Stimulated activated CD4-positive, alpha-beta T cell treated with anti-CD3 and anti-CD28 coated beads, Interleukin-1b, Interleukin-23, amount 100 ng/mL, for 24 hours (primary cell): ENCODE results near the gene ULK4.
A peak's percentile ranks its signal among the peaks of the same experiment; 100 is the strongest.

Source experiments
- DNase-seq, 4 experiments: peaks; one replicate each; pipeline ENCODE4 v3.0.0-alpha.2; 2020; ENCODE audit warnings: low read depth in 4 of 4, low spot score in 1 of 4

ULK4 gene

DNA sequence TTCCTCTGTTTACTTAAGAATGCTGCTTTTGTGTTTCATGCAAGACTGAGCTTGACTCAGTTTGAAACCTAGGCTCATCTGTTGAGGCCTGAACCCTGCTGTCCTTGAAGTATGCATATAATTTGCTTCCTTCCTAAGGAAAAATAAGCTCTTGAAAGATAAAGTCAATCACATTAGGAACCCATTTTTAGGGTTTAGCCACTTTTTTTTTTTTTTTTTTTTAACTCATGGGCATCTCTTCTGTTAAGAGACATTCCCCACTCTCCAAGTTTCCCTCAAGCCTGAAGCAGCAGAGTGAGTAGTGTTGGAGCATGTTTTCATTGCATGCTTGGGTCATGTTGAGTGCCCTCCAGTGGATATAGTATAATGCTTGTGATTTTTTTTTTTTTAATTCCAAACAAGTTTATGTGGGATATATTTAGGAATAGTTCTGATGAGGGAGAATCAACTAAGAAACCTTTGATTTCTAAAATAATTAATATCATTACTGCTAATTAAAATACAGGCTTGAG lies 759.0 kb downstream of the ULK4 start:
- no peak for DNase-seq

DNA sequence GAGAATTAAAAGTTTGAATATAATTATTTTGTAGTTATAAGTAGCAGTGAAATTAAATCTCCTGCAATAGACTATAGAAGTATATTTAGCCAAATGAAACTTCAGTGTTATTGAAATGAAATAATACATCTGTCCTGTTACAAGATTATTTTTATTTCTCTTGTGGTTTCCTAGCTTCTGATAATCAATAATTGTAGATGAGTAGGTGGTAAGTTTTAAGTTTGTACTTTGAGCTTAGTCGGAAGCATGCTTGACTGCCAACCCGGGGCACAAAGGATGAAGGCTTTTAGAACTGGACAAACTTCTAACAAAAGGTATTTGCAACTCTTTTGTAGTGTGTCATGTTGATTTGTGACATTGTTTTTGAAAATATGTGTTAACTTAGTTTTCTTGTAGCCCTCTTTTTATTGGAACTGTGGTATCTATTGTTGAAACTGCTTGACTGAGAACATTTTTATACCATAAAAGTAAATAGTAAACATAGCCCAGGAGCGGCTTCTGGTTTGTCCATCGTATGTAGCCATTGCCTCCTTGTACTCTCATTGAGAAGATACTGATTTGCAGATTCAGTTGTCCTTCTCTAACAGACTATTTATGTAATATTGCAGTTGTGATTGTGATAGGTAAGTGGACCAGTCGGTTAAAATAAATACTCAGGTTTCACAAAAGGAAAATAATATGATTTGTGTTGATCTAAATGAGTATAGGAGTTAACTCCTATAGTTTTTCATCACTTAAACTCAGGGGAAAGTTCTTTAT lies 759.6 kb downstream of the ULK4 start:
- DNase-seq, result no peak

DNA sequence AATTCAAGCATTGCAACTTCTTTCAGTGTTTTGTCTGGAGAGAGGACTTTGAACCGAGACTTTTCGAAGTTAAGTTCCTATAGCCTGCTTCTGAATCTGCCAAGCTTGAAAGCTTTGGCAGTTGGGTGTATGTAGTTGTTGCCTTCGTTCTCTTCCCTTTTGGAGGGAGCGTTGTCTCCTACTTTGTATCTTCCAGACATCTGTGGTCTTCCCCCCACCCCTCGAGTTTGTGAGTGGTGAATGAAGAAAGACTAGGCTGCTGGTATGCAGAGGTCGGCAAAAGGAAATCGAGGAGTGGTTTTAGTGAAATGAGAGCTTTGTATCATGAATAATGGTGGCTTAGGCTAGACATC lies 761.3 kb downstream of the ULK4 start:
- no peak for DNase-seq

DNA sequence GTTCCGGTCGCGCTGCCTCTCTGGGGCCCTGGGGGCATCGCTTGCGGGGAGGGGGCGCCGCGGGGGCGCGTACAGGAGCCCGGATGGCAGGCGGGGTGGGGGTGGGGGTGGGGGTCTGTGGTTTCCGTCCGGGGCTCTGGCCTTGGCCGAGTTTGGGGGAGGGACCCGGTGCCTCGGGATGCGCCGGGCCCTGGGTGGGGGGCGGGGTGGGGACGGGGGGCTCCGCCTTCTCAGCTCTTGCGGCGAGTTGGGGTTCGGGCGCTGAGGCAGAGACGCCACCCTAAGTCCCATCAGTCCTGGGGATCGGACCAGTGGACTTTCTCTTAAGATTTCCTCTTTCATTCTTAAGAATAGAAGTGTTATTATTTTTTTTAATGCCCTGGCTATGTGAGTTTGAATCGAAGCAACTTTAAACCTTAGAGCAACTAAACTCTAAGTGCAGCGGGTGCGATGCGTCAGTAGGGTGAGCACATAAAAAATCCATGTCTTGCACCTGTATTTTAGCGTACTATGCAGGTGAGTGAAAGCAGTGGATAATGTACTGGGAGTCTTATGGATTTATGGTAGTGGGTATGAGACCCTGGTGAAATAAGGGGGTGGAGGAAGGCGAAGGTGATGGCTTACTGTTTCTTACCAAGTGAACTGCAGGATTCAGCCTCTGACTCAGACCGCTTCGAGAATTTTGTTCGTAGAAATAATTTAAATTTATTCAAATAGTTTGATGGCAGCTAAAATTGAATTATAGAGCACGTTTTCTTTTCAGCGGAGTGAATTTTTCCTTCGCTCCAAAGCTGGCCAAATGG lies 761.8 kb downstream of the ULK4 start:
- peak in 2 of 4 experiments; percentile 10 to 21 for DNase-seq

DNA sequence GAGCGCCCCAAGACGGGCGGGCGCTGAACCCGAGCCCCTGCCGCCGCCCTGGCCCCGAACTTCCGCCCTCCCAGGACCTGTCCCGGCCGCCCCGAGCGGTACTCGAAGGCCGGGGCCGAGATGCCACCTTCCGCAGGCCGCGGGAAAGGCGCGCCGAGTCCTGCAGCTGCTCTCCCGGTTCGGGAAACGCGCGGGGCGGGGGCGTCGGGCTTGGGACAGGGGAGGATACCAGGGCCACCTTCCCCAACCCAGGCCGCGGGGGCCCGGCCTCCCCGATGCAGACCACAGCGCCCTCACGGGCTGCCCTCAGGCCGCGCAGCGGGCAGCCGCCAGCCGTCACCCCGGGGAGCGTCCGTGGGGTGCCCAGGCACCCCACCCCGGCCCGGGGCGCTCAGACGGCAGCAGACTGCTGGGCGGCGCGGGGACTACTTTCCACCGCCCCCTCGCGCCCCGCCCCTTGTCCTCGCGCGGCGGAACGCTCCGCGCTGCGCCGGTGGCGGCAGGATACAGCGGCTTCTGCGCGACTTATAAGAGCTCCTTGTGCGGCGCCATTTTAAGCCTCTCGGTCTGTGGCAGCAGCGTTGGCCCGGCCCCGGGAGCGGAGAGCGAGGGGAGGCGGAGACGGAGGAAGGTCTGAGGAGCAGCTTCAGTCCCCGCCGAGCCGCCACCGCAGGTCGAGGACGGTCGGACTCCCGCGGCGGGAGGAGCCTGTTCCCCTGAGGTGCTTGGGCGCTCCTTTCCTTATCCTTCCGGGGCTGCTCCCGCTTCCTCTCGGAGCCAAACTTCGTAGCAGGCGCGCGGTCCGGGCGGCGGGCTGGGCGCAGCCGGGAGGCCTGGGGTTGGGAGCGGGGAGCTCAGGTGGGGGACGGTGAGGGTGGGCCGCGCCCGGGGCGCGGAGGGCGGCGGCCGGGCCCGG lies 762.7 kb downstream of the ULK4 start, which contains the start of gene CTNNB1:
TSS of gene CTNNB1 (plus strand) at position 556 of the 916 bp plus-strand sequence. CDS start 24,564 bp downstream, outside the sequence.
- peak; percentile 78 to 85 (median 80) for DNase-seq

DNA sequence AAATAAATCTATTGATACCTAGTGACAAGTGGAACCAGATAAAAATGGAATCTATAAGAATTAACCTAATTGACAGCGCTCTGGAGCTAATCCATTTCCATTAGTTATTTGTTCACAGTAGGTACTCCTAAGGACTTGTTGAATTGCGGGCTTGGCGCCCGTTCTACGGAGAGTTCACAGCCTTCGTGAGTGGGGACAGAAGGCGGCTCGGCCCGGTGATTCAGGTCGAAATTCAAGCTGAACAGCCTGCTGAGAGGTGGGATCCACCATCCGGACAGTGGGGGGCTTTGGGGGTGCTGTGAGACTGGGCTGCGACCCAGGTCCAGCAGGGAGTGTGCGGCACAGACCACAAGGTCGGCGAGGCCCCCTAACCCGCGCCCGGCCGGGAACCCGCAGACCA lies 763.4 kb downstream of the ULK4 start:
- DNase-seq, result no peak

DNA sequence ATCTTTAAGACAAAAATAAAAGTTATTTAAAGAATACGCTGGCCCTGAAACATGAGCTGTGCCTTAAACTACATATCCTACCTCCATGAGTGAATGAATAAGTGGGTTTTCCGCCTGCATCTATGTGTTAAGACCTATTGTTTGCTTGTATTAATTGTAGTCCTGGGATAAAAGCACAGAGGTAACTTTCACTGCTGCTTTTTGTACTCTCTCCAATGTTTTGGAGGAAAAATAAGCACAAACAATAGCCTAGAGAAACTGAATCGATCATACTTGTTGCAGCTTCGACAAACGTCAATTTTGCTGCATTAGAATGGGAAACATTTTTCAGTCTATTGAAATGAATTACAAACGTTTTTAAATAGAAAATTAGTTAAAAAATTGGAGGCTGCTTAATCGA lies 763.9 kb downstream of the ULK4 start:
- no peak for DNase-seq
